HCT116 (cell line): ENCODE measurements around the gene APOL3. TPM values are rescaled to one million over a fixed set of nuclear protein-coding genes. Genes with fewer than 3 reads are reported as not detected.

Source experiments
- ATAC-seq: fragments of 200-7000 bp; cut with Tn5 transposase; 2 replicates; pipeline ENCODE4 v1.9.1; 2020; ENCODE audit warnings: mild to moderate bottlenecking, moderate library complexity
- BruUV-seq: library from RNA; stranded (reverse); fragments of 400-500 nt; replicated peaks from 2 replicates; lab custom pipeline; 2021; lab: Mats Ljungman, UMichigan
- CTCF ChIA-PET: fragments of 300-600 bp; sonication (Branson Sonifier 250); formaldehyde crosslinking; loops from one replicate; lab custom pipeline; 2021; ENCODE audit warnings: antibody characterized with exemption; lab: Charles Lee
- POLR2A ChIA-PET: fragments of 300-600, 350-600 bp; sonication (Branson Sonifier 250); formaldehyde crosslinking; loops from one replicate; lab custom pipeline; 2021; ENCODE audit warnings: antibody characterized with exemption; lab: Charles Lee
- RAD21 ChIA-PET, 2 experiments: fragments of 300-600 bp; sonication (Branson Sonifier 250); formaldehyde crosslinking; loops; one replicate each; lab custom pipeline; 2023; ENCODE audit warnings: low total read pairs in 2 of 2; ENCODE audit not compliant: uncharacterized antibody in 2 of 2, unreplicated experiment in 2 of 2, low non-redundant PET in 1 of 2; lab: Charles Lee
- DNase-seq: peaks from one replicate; pipeline ENCODE4 v3.0.0-alpha.2; 2010; ENCODE audit warnings: low read depth, low spot score
- H2AFZ ChIP-seq: fragments of 200-600 bp; shearing (Covaris generic), sonication (generic); 2 replicates; pipeline ENCODE4 v1.6.1; 2017; ENCODE audit warnings: low read depth, mixed run types, mixed read lengths, antibody characterized with exemption, low read length; ENCODE audit not compliant: poor library complexity, severe bottlenecking
- H3K27ac ChIP-seq: 2 replicates; pipeline ENCODE4 v1.5.1; 2012; ENCODE audit warnings: low read depth, low read length
- H3K27me3 ChIP-seq: fragments of 200-600 bp; sonication (generic); 2 replicates; pipeline ENCODE4 v1.6.1; 2016; ENCODE audit warnings: mixed run types, low read length, mixed read lengths; ENCODE audit not compliant: insufficient read depth
- H3K36me3 ChIP-seq, 2 experiments: fragments of 200-500 bp in 1 of 2; fragments of 200-600 bp in 1 of 2; sonication (Bioruptor generic) in 1 of 2; sonication (generic) in 1 of 2; 2 replicates each; pipeline versions ENCODE4 v1.5.1 to v1.6.1; 2014 to 2016; ENCODE audit warnings: low read length in 2 of 2, inconsistent platforms in 1 of 2, mixed read lengths in 1 of 2, mixed run types in 1 of 2; ENCODE audit not compliant: insufficient read depth in 2 of 2, control insufficient read depth in 1 of 2
- H3K4me1 ChIP-seq, 2 experiments: fragments of 200-600 bp in 1 of 2; sonication (generic) in 1 of 2; 2 replicates each; pipeline versions ENCODE4 v1.5.1 to v1.6.1; 2012 to 2017; ENCODE audit warnings: low read length in 2 of 2, inconsistent platforms in 1 of 2, mild to moderate bottlenecking in 1 of 2, mixed read lengths in 1 of 2, mixed run types in 1 of 2, moderate library complexity in 1 of 2; ENCODE audit not compliant: insufficient read depth in 2 of 2, control insufficient read depth in 1 of 2
- H3K4me2 ChIP-seq: fragments of 200-600 bp; sonication (generic); 2 replicates; pipeline ENCODE4 v1.6.1; 2017; ENCODE audit warnings: mixed run types, low read length, mixed read lengths
- H3K4me3 ChIP-seq, 2 experiments: fragments of 200-600 bp in 1 of 2; sonication (generic) in 1 of 2; replicated peaks in 1 of 2; 2 replicates each; pipeline ENCODE4 v1.5.1; 2011 to 2016; ENCODE audit warnings: low read length in 2 of 2, control low read depth in 1 of 2, low read depth in 1 of 2, mild to moderate bottlenecking in 1 of 2, mixed read lengths in 1 of 2, mixed run types in 1 of 2
- H3K79me2 ChIP-seq: fragments of 200-600 bp; sonication (generic); 2 replicates; pipeline ENCODE4 v1.6.1; 2017; ENCODE audit warnings: mild to moderate bottlenecking, mixed run types, low read length, moderate library complexity, mixed read lengths; ENCODE audit not compliant: insufficient read depth
- H3K9ac ChIP-seq: fragments of 200-600 bp; sonication (generic); 2 replicates; pipeline ENCODE4 v1.6.1; 2016; ENCODE audit warnings: low read length, mixed read lengths
- H3K9me2 ChIP-seq: fragments of 200-600 bp; sonication (generic), shearing (Covaris generic); 2 replicates; pipeline ENCODE4 v1.6.1; 2017; ENCODE audit warnings: mixed run types, mild to moderate bottlenecking, moderate library complexity; ENCODE audit not compliant: insufficient read depth
- H3K9me3 ChIP-seq, 2 experiments: fragments of 200-500 bp in 1 of 2; fragments of 200-600 bp in 1 of 2; sonication (Bioruptor generic) in 1 of 2; sonication (generic) in 1 of 2; 2 replicates each; pipeline ENCODE4 v1.6.1; 2014 to 2017; ENCODE audit warnings: low read length in 2 of 2, mixed read lengths in 2 of 2, inconsistent platforms in 1 of 2, low read depth in 1 of 2, mild to moderate bottlenecking in 1 of 2, mixed run types in 1 of 2, moderate library complexity in 1 of 2; ENCODE audit not compliant: control insufficient read depth in 1 of 2, insufficient read depth in 1 of 2
- H4K20me1 ChIP-seq: fragments of 200-600 bp; sonication (generic), shearing (Covaris generic); 2 replicates; pipeline ENCODE4 v1.6.1; 2017; ENCODE audit warnings: mixed run types, mild to moderate bottlenecking, moderate library complexity; ENCODE audit not compliant: insufficient read depth
- CEBPB ChIP-seq: IDR thresholded peaks from 2 replicates; pipeline ENCODE4 v1.6.1; 2012; ENCODE audit warnings: low read depth
- EGR1 ChIP-seq: IDR thresholded peaks from 2 replicates; pipeline ENCODE4 v1.6.1; 2012; ENCODE audit warnings: low read depth
- ELF1 ChIP-seq: IDR thresholded peaks from 2 replicates; pipeline ENCODE4 v1.6.1; 2012; ENCODE audit warnings: low read depth, borderline replicate concordance
- EZH2phosphoT487 ChIP-seq: fragments of 200-600 bp; IDR thresholded peaks from 2 replicates; pipeline ENCODE4 v1.6.1; 2018; ENCODE audit warnings: antibody characterized with exemption, borderline replicate concordance
- JUND ChIP-seq: IDR thresholded peaks from 2 replicates; pipeline ENCODE4 v1.6.1; 2012
- POLR2A ChIP-seq: IDR thresholded peaks from 2 replicates; pipeline ENCODE4 v1.7.0; 2011; ENCODE audit warnings: borderline replicate concordance; ENCODE audit not compliant: insufficient read depth, insufficient read length; ENCODE audit errors: extremely low read depth
- POLR2AphosphoS5 ChIP-seq: IDR thresholded peaks from 2 replicates; pipeline ENCODE4 v1.6.1; 2011; ENCODE audit warnings: mild to moderate bottlenecking, low read depth, low read length, moderate library complexity
- RAD21 ChIP-seq: IDR thresholded peaks from 2 replicates; pipeline ENCODE4 v1.6.1; 2012; ENCODE audit warnings: low read depth, mild to moderate bottlenecking
- SP1 ChIP-seq: IDR thresholded peaks from 2 replicates; pipeline ENCODE4 v1.6.1; 2012; ENCODE audit warnings: low read depth
- SRF ChIP-seq: IDR thresholded peaks from 2 replicates; pipeline ENCODE4 v1.6.1; 2012; ENCODE audit warnings: low read depth
- TCF7L2 ChIP-seq: IDR thresholded peaks from 2 replicates; pipeline ENCODE4 v1.7.0; 2011; ENCODE audit warnings: borderline replicate concordance, inconsistent platforms; ENCODE audit not compliant: insufficient read depth, insufficient read length; ENCODE audit errors: extremely low read depth
- ZNF274 ChIP-seq: fragments of 200-500 bp; sonication (Bioruptor generic); IDR thresholded peaks from 2 replicates; pipeline ENCODE4 v1.6.1; 2014; ENCODE audit warnings: mild to moderate bottlenecking, low read depth, low read length, inconsistent platforms
- intact Hi-C: fragments of 100-400 bp; cut with micrococcal nuclease; formaldehyde crosslinking; loops from 2 replicates; pipeline ENCODE4 v1.10.0; 2022
- total RNA-seq: library from RNA; stranded (reverse); gene quantifications from one replicate; pipeline ENCODE4 v1.2.1, GENCODE V29; 2021; ENCODE audit not compliant: unreplicated experiment
- TF ChIP-seq, protein P1 (sequence below): IDR thresholded peaks from 2 replicates; pipeline ENCODE4 v1.6.1; 2011; ENCODE audit warnings: mild to moderate bottlenecking, low read length, moderate library complexity; ENCODE audit not compliant: insufficient replicate concordance; ENCODE audit errors: extremely low read depth

Gene APOL3
- total RNA-seq, 1 experiment from 2014 or later = 0.49 TPM

DNA sequence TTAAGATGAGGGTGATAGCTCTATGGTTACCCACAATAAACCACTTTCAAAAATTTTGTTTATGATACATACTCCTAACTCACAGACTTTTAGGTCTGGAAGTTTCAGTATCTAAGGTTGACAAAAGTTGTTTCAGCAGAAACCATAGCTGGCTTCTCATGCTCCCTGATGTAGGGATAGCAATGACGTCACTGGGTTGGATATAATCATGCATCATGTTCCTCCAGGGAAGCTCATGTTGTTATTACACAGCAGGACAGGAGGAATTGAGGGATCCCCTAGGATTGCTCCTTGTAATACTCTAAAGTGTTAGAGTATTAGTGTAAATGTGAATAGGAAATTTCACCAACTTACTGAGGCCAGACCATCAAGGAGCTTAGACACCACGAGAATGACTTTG lies 23.6 kb downstream of the APOL3 start:
- no TSS peak for BruUV-seq
- CTCF ChIA-PET = interaction anchor here (0.6 kb wide), 1 partner anchor 8 kb away, joined by 4 read pairs; no protein-coding TSS in a partner anchor
- no peak overlapping the region for H2AFZ ChIP-seq
- no peaks in the 10 kb centered on the region for H4K20me1 ChIP-seq
- H3K9ac ChIP-seq = no peak overlapping the region
- H3K27ac ChIP-seq = no peak overlapping the region
- no peaks in the 10 kb centered on the region for H3K4me1 ChIP-seq
- ATAC-seq = no peak
- RAD21 ChIA-PET = no interaction called here
- no peaks in the 10 kb centered on the region for H3K79me2 ChIP-seq
- no peaks in the 10 kb centered on the region for H3K36me3 ChIP-seq
- no peaks in the 10 kb centered on the region for H3K9me2 ChIP-seq
- POLR2A ChIA-PET = no interaction called here
- DNase-seq = no peak
- no peak overlapping the region for H3K4me3 ChIP-seq
- H3K9me3 ChIP-seq = no peaks in the 10 kb centered on the region
- no peak for TF ChIP-seq SRF
- no peak for TF ChIP-seq POLR2AphosphoS5
- no peak for TF ChIP-seq JUND
- no peak for TF ChIP-seq EGR1
- no peak for TF ChIP-seq EZH2phosphoT487
- no peak for TF ChIP-seq RAD21
- TF ChIP-seq, protein P1, sequence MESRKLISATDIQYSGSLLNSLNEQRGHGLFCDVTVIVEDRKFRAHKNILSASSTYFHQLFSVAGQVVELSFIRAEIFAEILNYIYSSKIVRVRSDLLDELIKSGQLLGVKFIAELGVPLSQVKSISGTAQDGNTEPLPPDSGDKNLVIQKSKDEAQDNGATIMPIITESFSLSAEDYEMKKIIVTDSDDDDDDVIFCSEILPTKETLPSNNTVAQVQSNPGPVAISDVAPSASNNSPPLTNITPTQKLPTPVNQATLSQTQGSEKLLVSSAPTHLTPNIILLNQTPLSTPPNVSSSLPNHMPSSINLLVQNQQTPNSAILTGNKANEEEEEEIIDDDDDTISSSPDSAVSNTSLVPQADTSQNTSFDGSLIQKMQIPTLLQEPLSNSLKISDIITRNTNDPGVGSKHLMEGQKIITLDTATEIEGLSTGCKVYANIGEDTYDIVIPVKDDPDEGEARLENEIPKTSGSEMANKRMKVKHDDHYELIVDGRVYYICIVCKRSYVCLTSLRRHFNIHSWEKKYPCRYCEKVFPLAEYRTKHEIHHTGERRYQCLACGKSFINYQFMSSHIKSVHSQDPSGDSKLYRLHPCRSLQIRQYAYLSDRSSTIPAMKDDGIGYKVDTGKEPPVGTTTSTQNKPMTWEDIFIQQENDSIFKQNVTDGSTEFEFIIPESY = no peak
- no peak for TF ChIP-seq CEBPB
- TF ChIP-seq, all 23 proteins: peak for 0
- H3K4me2 ChIP-seq = no peak overlapping the region
- peaks cover 14% of the 10 kb centered on the region; the same call in 1 of the 2 replicates for H3K27me3 ChIP-seq
- intact Hi-C loops = no loop called here

DNA sequence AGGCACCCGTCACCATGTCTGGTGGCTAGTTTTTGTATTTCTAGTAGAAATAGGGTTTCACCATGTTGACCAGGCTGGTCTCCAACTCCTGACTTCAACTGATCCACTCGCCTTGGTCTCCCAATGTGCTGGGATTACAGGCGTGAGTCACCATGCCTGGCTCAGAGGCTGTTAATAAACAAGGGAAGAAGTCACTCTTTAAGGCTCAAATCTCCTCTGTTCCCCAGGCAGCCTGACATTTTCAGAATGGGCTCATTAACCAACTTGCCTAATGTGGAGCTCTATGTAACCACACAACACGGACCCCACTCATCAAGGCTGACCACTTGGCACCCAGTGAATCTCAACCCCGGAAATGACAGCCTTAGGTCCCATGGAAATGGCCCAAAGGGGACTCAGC lies 24.1 kb downstream of the APOL3 start:
- no peaks in the 10 kb centered on the region for H4K20me1 ChIP-seq
- peaks cover 9% of the 10 kb centered on the region; the same call in 1 of the 2 replicates for H3K27me3 ChIP-seq
- no peaks in the 10 kb centered on the region for H3K36me3 ChIP-seq
- H3K9me3 ChIP-seq = no peaks in the 10 kb centered on the region
- H3K4me2 ChIP-seq = no peak overlapping the region
- no peak for ATAC-seq
- POLR2A ChIA-PET = no interaction called here
- no TSS peak for BruUV-seq
- H3K9me2 ChIP-seq = no peaks in the 10 kb centered on the region
- CTCF ChIA-PET = interaction anchor here (0.6 kb wide), 1 partner anchor 9 kb away, joined by 4 read pairs; no protein-coding TSS in a partner anchor
- H3K27ac ChIP-seq = no peak overlapping the region
- no peak for DNase-seq
- no peaks in the 10 kb centered on the region for H3K4me1 ChIP-seq
- no peak overlapping the region for H3K4me3 ChIP-seq
- H2AFZ ChIP-seq = no peak overlapping the region
- intact Hi-C loops = no loop called here
- RAD21 ChIA-PET = no interaction called here
- H3K9ac ChIP-seq = no peak overlapping the region
- H3K79me2 ChIP-seq = no peaks in the 10 kb centered on the region
- TF ChIP-seq TCF7L2 (no peak), ZNF274 (no peak), POLR2AphosphoS5 (no peak), POLR2A (no peak), ELF1 (no peak), SP1 (no peak)
- TF ChIP-seq, protein P1 = no peak
